HG03097 (cell line): Measurements from ENCODE around the gene RHOF.
"Not testable (repeated sequence)": the region's sequence is repeated elsewhere in the genome, so short reads cannot be mapped to it uniquely, and the experiment has no call there.

Experiments
- ATAC-seq: cut with Tn5 transposase; IDR thresholded peaks from one replicate; pipeline ENCODE4 v1.9.1; 2021; ENCODE audit not compliant: unreplicated experiment, low FRiP score

Gene RHOF

GRCh38 chr12:121793838-121794533 lies 498 bp upstream of the RHOF start:
- peak; percentile 40 for ATAC-seq

- no peak for ATAC-seq
Measured at GRCh38 chr12:121792607-121793439, 665 bp downstream of the RHOF start.

- ATAC-seq: no peak
Measured at GRCh38 chr12:121791671-121792551, 1.6 kb downstream of the RHOF start.

- not testable (repeated sequence) for ATAC-seq
Measured at GRCh38 chr12:121790785-121791184, 2.7 kb downstream of the RHOF start.

GRCh38 chr12:121789800-121790728 lies 3.4 kb downstream of the RHOF start:
- peak; percentile 39 for ATAC-seq

- no peak for ATAC-seq
Measured at GRCh38 chr12:121789233-121789781, 4.2 kb downstream of the RHOF start.

- no peak for ATAC-seq
Measured at GRCh38 chr12:121788176-121788818, 5.2 kb downstream of the RHOF start.

GRCh38 chr12:121787063-121788025 lies 6.1 kb downstream of the RHOF start:
- no peak for ATAC-seq

GRCh38 chr12:121786440-121786825 lies 7.1 kb downstream of the RHOF start:
- no peak for ATAC-seq

- no peak for ATAC-seq
Measured at GRCh38 chr12:121784460-121784859, 9.0 kb downstream of the RHOF start.

GRCh38 chr12:121783766-121784165 lies 9.7 kb downstream of the RHOF start:
- no peak for ATAC-seq

GRCh38 chr12:121781998-121782979 lies 11.2 kb downstream of the RHOF start:
- ATAC-seq: peak; percentile 44

GRCh38 chr12:121781484-121781997 lies 11.9 kb downstream of the RHOF start:
- peak; percentile 6 for ATAC-seq

GRCh38 chr12:121780429-121780828 lies 13.1 kb downstream of the RHOF start:
- ATAC-seq: no peak

GRCh38 chr12:121779422-121779895 lies 14.0 kb downstream of the RHOF start:
- ATAC-seq: no peak
